WTC11 (cell line): ENCODE data around the gene CLDN2.

Source experiments
- ATF1 ChIP-seq: sonication (generic); formaldehyde crosslinking; IDR thresholded peaks from 2 replicates; pipeline ENCODE4 v1.8.1; 2023; ENCODE audit warnings: mild to moderate bottlenecking, moderate library complexity, missing genetic modification reagents
- ATF6 ChIP-seq: sonication (generic); formaldehyde crosslinking; IDR thresholded peaks from 2 replicates; pipeline ENCODE4 v1.8.1; 2023; ENCODE audit warnings: mild to moderate bottlenecking, missing genetic modification reagents
- CTCF ChIP-seq: fragments of 200-600 bp; IDR thresholded peaks from 2 replicates; pipeline ENCODE4 v1.8.0; 2022; ENCODE audit warnings: antibody characterized with exemption
- E2F4 ChIP-seq: sonication (generic); formaldehyde crosslinking; IDR thresholded peaks from 2 replicates; pipeline ENCODE4 v1.8.1; 2022; ENCODE audit warnings: low read depth, mild to moderate bottlenecking, moderate library complexity, missing genetic modification reagents, borderline replicate concordance
- EMX1 ChIP-seq: fragments of 250-450 bp; sonication (Bioruptor Pico); IDR thresholded peaks from 2 replicates; pipeline ENCODE4 v1.8.0; 2021; ENCODE audit warnings: mild to moderate bottlenecking
- FOXP4 ChIP-seq: sonication (generic); formaldehyde crosslinking; IDR thresholded peaks from 2 replicates; pipeline ENCODE4 v1.8.0; 2022; ENCODE audit warnings: mild to moderate bottlenecking, missing genetic modification reagents
- JUN ChIP-seq: sonication (generic); formaldehyde crosslinking; IDR thresholded peaks from 2 replicates; pipeline ENCODE4 v1.8.0; 2023; ENCODE audit warnings: mild to moderate bottlenecking, missing genetic modification reagents
- NR3C1 ChIP-seq: sonication (generic); formaldehyde crosslinking; conservative IDR thresholded peaks from 2 replicates; pipeline ENCODE4 v1.8.1; 2023; ENCODE audit warnings: low read depth, mild to moderate bottlenecking, missing genetic modification reagents
- PREB ChIP-seq: sonication (generic); formaldehyde crosslinking; IDR thresholded peaks from 2 replicates; pipeline ENCODE4 v1.8.1; 2022; ENCODE audit warnings: mild to moderate bottlenecking, missing genetic modification reagents, moderate library complexity, borderline replicate concordance
- SOX15 ChIP-seq: fragments of 250-450 bp; sonication (Bioruptor Pico); IDR thresholded peaks from 2 replicates; pipeline ENCODE4 v1.9.0; 2021; ENCODE audit warnings: mild to moderate bottlenecking
- TCF7 ChIP-seq: sonication (generic); formaldehyde crosslinking; IDR thresholded peaks from 2 replicates; pipeline ENCODE4 v1.8.0; 2022; ENCODE audit warnings: mild to moderate bottlenecking, low read depth, missing genetic modification reagents, moderate library complexity
- ZBTB21 ChIP-seq: sonication (generic); formaldehyde crosslinking; IDR thresholded peaks from 2 replicates; pipeline ENCODE4 v1.8.1; 2023; ENCODE audit warnings: mild to moderate bottlenecking, missing genetic modification reagents, borderline replicate concordance
- ZBTB43 ChIP-seq: sonication (generic); formaldehyde crosslinking; IDR thresholded peaks from 2 replicates; pipeline ENCODE4 v1.8.1; 2023; ENCODE audit warnings: mild to moderate bottlenecking, missing genetic modification reagents

- no peak for TF ChIP-seq ATF6 (CRISPR knock-in tag)
- no peak for TF ChIP-seq EMX1 (CRISPR knock-in tag)
- TF ChIP-seq E2F4 (CRISPR knock-in tag) = no peak
- TF ChIP-seq JUN (CRISPR knock-in tag) = no peak
- no peak for TF ChIP-seq FOXP4
- no peak for TF ChIP-seq CTCF
- no peak for TF ChIP-seq ZBTB21
- no peak for TF ChIP-seq NR3C1 (CRISPR knock-in tag)
- TF ChIP-seq PREB = no peak
- no peak for TF ChIP-seq ATF1 (CRISPR knock-in tag)
- no peak for TF ChIP-seq SOX15 (CRISPR knock-in tag)
- no peak for TF ChIP-seq TCF7 (CRISPR knock-in tag)
- no peak for TF ChIP-seq ZBTB43
These were observed 45.1 kb upstream of the CLDN2 start for GRCh38 chrX:106875151-106875550.
